NCI-H2107 (cell line): ENCODE measurements around the gene SSUH2.
"Not testable (repeated sequence)": the region's sequence is repeated elsewhere in the genome, so short reads cannot be mapped to it uniquely, and the experiment has no call there.

ENCODE experiments used
- DNase-seq: peaks from one replicate; lab custom pipeline; 2025; lab: John Stamatoyannopoulos, UW

SSUH2 gene

DNA sequence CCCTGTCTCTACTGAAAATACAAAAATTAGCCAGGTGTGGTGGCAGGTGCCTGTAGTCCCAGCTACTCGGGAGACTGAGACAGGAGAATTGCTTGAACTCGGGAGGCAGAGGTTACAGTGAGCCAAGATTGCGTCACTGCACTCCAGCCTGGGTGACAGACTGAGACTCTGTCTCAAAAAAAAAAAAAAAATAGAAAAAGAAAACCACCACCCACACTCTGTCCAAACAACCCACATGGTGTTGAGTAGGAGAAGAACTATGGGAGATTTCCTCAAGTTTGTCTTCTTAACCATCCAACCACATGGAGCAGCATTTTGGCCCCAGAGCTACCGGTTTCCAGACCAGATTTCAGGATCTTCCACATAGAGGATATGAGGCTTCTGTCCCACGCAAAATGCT is 64.2 kb downstream of the SSUH2 start:
- not testable (repeated sequence) for DNase-seq

DNA sequence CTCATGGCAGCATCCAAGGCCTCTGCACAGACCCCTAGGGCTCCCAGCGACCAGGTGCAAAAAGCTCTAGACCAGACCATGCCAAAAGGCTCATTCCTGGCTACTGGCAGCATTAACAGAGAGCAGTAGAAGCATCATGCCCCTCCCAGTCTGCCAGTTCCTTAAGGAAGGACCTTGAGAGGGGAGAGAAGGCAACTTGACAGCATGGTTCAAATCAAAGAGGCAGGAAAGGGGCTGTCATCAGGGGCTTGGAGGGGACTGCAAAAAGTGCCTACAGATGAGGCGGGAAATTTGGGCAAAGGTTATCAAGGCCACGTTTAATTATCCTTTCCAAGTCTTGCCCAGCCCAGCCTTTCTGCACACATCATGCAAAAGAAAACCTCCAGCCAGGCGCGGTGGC is 64.7 kb downstream of the SSUH2 start:
- no peak for DNase-seq

DNA sequence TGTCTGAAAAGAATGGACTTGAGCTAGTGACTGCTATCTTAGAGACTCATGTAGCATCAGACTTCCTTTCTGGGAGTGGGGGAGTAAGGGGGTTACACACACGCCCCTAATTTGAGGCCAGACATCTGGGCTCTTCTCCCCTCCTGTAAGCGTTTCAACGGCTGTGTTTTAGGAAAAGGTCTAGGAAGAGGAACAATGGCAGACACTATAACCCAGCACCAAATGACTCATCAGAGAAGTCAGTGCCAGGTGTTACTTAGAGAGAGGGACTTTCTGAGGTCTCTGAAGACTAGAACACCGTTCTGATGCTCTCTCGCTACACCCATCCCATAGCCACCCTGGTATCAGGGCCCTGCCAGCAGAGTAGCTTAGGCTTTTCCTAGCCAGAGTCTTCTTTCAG is 65.5 kb downstream of the SSUH2 start:
- no peak for DNase-seq

DNA sequence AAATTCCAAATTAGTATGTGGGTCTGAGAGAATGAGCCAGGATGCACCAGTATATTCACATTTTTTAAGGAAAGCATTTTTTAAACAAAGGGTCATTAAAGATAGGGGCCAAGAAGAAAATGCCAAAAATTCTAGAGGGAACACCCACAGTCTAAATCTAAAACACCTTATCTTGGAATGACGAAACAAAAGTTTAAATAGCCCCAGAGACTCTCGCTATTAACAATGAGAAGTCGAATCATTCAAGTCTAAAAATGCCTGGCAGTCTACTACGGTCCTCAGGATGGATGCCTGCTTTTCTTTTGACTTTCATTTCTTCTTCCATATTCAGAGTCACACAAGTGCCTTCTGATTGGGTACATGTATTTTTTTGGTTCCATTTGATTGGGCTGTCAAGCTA is 66.3 kb downstream of the SSUH2 start:
- DNase-seq = no peak

DNA sequence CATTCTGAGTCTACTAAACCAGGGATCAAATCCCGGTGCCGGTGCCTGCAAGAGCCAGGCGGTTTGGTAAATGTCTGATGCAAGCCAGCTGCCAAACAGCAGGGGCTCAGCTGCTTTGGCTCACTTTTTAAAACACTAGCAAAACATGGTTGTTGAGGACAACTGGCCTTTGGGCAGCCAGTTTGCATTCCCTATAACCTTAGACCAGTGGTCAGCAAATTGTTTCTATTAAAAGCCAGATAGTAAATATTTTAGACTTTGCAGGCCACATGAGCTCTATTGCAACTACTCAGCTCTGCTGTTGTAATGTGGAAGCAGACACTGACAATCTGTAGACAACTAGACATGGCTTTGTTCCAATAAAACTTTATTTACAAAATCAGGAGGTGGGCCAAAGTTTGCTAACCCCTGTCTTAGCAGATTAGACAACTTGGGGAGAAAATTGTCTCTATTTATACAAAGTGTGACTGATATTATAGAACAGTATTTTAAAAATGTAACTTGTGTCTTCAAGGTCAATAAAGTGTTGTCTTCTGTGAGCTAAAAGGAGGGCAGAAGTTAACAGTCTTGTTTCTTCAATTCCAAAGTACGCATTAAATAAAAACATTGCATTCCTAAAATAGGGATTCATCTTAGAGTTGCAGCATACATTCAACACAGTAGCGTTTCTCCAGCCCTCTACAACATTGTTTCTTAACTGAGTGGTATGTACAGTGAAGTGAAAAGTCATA is 67.6 kb downstream of the SSUH2 start:
- no peak for DNase-seq

DNA sequence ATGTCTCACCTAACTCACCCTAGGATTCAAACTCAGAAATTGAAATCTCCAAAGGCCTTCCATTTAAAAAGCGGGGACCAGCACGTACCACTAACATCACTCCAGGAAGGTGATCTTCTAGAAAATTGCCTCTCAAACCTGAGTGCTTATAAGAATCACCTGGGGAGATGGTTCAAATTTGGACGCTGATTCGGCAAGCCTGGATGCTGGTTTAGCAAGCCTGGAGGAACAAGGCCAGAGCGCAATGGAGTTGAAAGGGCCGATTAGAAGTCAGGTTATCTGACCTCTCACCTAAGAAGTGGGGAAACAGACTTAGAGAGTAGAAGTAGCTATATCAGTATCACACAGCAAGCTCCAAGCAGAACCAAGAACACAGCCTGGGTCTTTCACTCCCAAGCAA is 68.2 kb downstream of the SSUH2 start:
- no peak for DNase-seq

DNA sequence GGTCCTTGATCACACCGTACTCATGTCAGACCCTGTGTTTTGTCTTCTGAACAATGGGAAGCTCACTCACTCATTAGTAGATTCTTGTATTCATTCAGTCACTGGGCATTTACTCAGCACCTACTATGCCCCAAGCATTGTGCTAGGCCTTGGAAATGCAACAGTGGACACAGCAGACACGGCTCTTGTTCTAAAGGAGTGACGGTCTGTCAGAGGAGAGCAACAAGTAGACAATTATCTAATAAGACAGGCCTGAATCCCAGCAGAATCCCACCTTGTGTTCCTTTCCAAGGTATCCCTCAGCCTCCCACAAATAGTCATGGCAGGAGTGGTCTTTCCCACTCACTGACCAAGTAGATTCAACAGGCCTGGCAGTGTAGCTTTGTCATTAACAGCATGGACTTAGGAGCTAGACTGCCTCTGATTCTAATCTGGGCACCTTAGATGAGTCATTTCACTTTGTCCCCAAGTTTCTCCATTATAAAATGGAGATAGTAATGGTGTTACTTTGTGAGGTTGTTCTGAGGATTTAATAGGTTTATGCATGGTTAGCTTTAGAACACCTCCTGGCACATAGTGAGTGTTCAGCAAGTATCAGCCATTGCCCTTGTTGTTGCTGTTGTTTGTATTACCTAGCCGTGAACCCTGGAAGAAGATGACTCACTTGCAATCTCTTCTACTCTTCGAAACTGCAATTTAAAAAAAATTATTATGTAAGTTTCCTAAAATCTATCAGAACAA is 69.1 kb downstream of the SSUH2 start:
- DNase-seq = no peak

DNA sequence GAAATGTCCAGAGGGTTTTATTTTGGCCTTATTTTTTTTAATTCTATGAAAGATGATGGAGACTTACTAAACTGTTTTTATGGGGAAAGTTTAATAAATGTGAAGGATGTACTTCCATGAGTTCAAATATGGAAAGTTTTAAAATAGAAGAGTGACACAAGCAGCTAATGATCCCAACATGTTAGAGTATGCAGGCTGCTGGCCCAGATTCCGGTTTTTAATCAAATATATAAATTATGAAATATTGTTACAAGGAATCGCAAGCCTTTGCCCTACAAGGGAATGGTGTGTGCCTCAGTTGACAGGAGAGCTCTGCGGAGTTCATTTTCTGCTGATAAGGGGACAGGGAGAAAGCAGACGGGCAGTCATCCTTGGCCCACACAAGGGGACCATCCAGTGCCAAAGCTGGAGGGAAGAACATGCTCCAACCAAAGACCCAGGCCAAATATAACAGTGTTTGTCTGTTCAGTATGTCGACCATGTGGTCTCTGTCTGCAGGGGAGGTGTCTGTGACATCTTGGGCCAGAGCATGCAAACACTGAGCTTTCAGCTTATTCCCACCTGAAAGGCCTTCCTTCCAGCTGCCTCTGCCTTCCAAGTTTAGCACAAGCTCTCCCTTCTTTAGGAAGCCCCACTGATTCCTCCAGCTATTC is 69.8 kb downstream of the SSUH2 start:
- DNase-seq = no peak

DNA sequence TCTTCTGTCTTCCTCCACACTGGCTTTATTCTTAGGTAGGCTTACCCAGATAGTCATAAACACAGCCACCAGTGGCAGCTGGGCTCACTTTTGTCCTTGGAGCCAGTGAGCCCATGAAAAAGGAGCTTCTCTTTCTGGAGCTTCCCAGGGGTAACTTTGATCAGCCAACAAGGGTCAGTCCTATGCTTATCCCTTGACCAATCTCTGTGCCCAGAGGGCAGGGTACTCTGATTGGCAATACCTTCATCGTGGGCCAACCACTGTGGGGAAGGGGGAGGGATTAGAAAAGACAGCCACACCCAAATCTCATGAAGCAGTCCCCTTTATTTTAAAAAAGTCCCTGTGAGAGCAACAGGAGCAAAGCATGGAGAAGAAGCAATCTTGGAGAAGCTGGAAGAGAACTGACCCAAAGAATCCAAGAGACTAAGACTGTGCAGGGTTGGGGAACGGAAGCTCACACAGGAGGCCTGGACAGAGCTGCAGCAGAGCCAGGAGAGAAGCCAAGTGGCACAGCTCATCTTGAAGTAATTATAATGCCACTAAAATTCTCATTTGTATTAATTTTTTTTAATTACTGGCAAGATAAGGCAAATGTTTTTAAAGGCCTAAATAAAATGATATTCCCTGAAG is 70.4 kb downstream of the SSUH2 start:
- DNase-seq = no peak

DNA sequence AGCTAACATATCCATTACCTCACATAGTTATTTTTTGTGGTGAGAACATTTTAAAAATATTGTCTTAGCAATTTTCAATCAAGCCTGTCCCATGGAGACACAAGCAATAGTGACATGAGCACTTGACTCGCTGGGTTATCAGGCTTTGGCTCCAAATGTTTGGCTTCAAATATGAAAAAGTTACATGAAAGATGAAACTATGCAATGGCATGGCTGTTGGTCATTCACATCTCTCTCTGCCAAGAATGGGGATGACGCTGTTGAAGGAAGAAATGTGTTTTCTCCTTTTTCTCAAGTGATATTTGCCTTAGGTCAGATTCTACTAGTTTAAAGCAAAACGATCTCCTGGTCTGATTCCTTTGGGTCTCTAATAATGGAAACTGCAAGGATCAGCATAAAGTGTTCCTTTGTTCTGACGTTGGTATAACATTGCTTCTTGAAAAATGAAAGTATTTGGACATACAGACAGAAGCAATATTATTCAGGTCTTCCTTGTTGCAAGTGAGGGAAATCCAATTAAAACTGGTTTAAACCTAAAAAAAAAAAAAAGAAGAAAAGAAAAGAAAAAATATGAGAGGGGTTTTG is 71.2 kb downstream of the SSUH2 start:
- DNase-seq = no peak

DNA sequence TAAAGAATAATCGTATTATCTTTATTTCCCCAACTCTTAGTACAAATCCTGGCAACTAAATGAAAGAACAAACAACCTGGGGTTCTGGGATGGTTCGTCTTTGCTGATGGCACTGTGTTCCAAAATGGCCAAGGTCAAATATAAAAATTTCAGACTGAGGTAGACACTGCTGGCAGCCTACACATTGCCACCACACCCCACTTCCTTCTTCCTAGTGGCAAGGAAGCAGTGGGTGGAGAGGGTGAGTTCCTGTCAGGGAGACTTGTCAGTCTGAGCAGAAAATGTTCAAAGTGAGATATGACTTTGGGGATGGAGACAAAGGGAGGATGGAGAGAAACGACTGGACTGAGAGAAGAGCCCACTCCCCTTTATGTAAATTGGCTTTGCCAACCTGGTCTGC is 73.3 kb downstream of the SSUH2 start:
- no peak for DNase-seq
